ENCODE data around the gene MYL12B.
"Not testable (repeated sequence)": the region's sequence is repeated elsewhere in the genome, so short reads cannot be mapped to it uniquely, and the experiment has no call there.

Gene MYL12B

DNA sequence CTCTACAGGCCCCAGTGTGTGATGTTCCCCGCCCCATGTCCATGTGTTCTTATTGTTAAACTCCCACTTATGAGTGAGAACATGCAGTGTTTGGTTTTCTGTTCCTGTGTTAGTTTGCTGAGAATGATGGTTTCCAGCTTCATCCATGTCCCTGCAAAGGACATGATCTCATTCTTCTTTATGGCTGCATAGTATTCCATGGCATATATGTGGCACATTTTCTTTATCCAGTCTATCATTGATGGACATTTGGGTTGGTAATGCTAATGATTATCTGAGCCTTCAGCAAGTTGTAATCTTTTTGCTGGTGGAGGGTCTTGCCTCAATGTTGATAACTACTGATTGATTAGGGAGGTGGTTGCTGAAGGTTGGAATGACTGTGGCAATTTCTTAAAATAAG lies 53.4 kb downstream of the MYL12B start:
- not testable (repeated sequence) for H3K27ac ChIP-seq (ENCODE audit: low read length); H3K9me3 ChIP-seq (ENCODE audit: control insufficient read depth in 1 of 2, low read length in 2 of 2); H3K4me1 ChIP-seq (ENCODE audit: control insufficient read depth in 1 of 2, insufficient read depth in 2 of 2, low read length in 2 of 2); H3K4me3 ChIP-seq (ENCODE audit: low read depth in 1 of 2, low read length in 2 of 2); H3K27me3 ChIP-seq (ENCODE audit: low read depth, low read length); H3K36me3 ChIP-seq (ENCODE audit: control insufficient read depth in 1 of 2, insufficient read depth in 2 of 2, low read length in 2 of 2)

DNA sequence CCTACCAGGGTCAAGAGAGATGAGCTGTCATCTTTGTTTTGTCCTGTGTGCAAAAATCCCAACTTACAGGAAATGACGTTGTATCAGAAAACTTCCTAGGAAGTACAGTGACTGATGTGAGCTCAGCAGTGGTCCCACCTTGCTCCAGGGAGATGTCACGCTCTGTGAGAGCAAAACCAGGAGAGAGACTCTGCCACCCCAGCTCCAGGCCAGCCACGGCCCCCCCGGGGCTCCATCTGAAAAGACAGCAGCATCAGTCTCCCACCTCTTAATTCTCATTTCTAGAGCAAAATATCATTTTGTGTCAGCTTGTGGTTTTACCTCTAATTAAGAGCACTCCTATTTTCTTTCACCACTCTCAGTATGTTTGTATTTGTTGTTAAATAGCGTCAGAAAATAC lies 57.5 kb downstream of the MYL12B start:
- H3K27me3 ChIP-seq (ENCODE audit: low read depth, low read length), result no peaks in the 10 kb centered on the region
- no peaks in the 10 kb centered on the region for H3K9me3 ChIP-seq (ENCODE audit: control insufficient read depth in 1 of 2, low read length in 2 of 2)
- H3K36me3 ChIP-seq (ENCODE audit: control insufficient read depth in 1 of 2, insufficient read depth in 2 of 2, low read length in 2 of 2), result no peaks in the 10 kb centered on the region
- H3K4me3 ChIP-seq (ENCODE audit: low read depth in 1 of 2, low read length in 2 of 2), result no peak overlapping the region
- no peak overlapping the region for H3K27ac ChIP-seq (ENCODE audit: low read length)
- no peaks in the 10 kb centered on the region for H3K4me1 ChIP-seq (ENCODE audit: control insufficient read depth in 1 of 2, insufficient read depth in 2 of 2, low read length in 2 of 2)

DNA sequence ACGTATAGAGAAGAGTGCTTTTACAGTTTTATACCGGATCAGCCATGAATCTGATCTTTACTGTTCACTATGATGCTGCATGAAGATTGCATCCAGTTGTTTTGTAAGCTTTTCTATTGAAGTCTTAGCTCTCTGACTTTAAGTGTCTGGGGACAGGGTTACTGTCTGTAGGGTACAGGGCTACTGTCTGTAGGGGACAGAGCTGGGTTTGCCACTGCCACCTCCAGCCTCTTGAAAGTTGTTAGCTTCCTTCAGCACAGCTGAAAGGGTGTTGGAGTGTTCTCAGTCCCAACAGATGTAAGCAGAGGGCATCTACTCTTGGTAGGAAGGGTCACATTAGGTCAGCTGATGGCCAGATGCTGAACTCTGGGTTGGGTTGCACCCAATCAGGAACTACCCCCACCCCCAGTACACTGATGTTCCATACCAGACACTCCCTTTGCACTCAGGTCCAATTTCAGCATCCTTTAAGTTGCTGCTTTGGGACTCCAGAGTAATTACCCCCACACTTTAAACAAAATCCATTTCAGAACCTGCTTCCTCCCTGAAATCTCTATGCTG lies 58.0 kb downstream of the MYL12B start:
- Histone ChIP-seq H3K36me3 (ENCODE audit: control insufficient read depth in 1 of 2, insufficient read depth in 2 of 2, low read length in 2 of 2) (no peaks in the 10 kb centered on the region), H3K27me3 (ENCODE audit: low read depth, low read length) (no peaks in the 10 kb centered on the region), H3K27ac (ENCODE audit: low read length) (no peak overlapping the region), H3K9me3 (ENCODE audit: control insufficient read depth in 1 of 2, low read length in 2 of 2) (no peaks in the 10 kb centered on the region), H3K4me1 (ENCODE audit: control insufficient read depth in 1 of 2, insufficient read depth in 2 of 2, low read length in 2 of 2) (no peaks in the 10 kb centered on the region), H3K4me3 (ENCODE audit: low read depth in 1 of 2, low read length in 2 of 2) (no peak overlapping the region)

DNA sequence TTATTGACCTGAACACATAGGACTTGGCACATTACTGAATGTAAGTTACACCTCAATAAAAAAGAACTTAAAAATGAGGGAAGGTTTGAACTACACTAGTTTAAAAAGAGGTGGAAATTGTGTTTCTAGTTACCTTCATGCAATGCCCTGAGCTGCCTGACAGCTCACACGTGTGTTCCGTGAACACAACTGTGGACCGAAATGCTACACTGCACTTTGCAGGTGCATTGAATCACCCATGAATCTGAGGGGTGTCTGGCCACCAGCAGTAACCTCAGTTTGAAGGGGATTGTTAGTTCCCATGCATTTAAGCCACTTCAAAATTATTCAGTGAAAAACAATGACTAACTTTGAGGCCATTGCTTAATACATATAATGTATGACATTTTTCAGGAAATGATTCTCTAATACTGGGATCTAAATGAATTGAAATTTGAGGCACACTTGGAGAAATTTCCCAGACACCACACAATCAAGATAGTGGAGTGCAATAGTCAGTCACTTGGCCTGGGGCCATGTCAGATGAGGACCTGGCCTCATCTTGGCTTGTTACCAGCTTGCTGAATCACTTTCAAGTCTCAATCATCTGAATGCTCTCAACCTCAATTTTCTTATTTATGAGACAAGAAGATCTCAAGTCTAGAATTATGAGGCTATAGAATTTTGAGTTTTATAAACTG lies 59.3 kb downstream of the MYL12B start:
- no peaks in the 10 kb centered on the region for H3K27me3 ChIP-seq (ENCODE audit: low read depth, low read length)
- no peak overlapping the region for H3K4me3 ChIP-seq (ENCODE audit: low read depth in 1 of 2, low read length in 2 of 2)

DNA sequence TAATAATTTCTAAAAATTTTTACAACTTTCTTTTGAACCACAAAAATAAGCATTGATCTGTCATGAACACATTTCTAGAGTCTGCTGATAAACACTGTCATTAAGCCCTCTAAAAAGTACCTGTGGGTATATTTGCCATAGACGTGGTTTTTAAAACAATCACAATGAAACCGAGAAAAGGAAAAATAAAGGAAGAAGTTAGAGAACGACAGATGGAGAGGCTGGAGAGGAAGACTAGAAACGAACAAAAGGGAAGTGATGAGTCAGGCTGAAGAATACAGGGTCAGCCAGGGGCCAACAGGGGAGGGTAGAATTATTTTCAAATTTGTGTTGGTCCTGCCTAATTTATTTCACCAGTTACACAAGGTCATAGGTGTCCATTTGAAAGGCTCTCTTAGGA lies 62.0 kb downstream of the MYL12B start:
- Histone ChIP-seq H3K4me1 (ENCODE audit: control insufficient read depth in 1 of 2, insufficient read depth in 2 of 2, low read length in 2 of 2) (no peaks in the 10 kb centered on the region), H3K4me3 (ENCODE audit: low read depth in 1 of 2, low read length in 2 of 2) (no peak overlapping the region), H3K36me3 (ENCODE audit: control insufficient read depth in 1 of 2, insufficient read depth in 2 of 2, low read length in 2 of 2) (no peaks in the 10 kb centered on the region), H3K27ac (ENCODE audit: low read length) (no peak overlapping the region), H3K27me3 (ENCODE audit: low read depth, low read length) (no peaks in the 10 kb centered on the region), H3K9me3 (ENCODE audit: control insufficient read depth in 1 of 2, low read length in 2 of 2) (no peaks in the 10 kb centered on the region)

More for the DNA sequence above, 59.3 kb downstream of the MYL12B start:
- Histone ChIP-seq H3K4me1 (ENCODE audit: control insufficient read depth in 1 of 2, insufficient read depth in 2 of 2, low read length in 2 of 2) (no peaks in the 10 kb centered on the region), H3K9me3 (ENCODE audit: control insufficient read depth in 1 of 2, low read length in 2 of 2) (no peaks in the 10 kb centered on the region), H3K36me3 (ENCODE audit: control insufficient read depth in 1 of 2, insufficient read depth in 2 of 2, low read length in 2 of 2) (no peaks in the 10 kb centered on the region), H3K27ac (ENCODE audit: low read length) (no peak overlapping the region)
